HepG2 (cell line): ENCODE measurements around the gene LRSAM1. TPM values are rescaled to one million over a fixed set of nuclear protein-coding genes. Genes with fewer than 3 reads are reported as not detected.

Experiments
- ATAD3A ChIP-seq: sonication (generic); formaldehyde crosslinking; IDR thresholded peaks from 2 replicates; pipeline ENCODE4 v1.4.0; 2020; ENCODE audit warnings: missing genetic modification reagents
- MLXIP ChIP-seq: sonication (generic); formaldehyde crosslinking; IDR thresholded peaks from 2 replicates; pipeline ENCODE4 v1.9.0; 2021; ENCODE audit warnings: missing genetic modification reagents, borderline replicate concordance
- RBM22 ChIP-seq: fragments of 200-400 bp; formaldehyde crosslinking; optimal IDR thresholded peaks from 2 replicates; pipeline ENCODE3; 2017; ENCODE audit warnings: mild to moderate bottlenecking, low read length, moderate library complexity
- REST ChIP-seq, 2 experiments: IDR thresholded peaks; 2 replicates each; pipeline ENCODE4 v1.6.1; 2011 to 2012; ENCODE audit warnings: low read length in 2 of 2, borderline replicate concordance in 1 of 2, low read depth in 1 of 2, mild to moderate bottlenecking in 1 of 2, moderate library complexity in 1 of 2
- RXRB ChIP-seq: IDR thresholded peaks from 2 replicates; pipeline ENCODE4 v1.6.1; 2016; ENCODE audit warnings: borderline replicate concordance, missing genetic modification reagents, missing compliant biosample characterization
- SIX1 ChIP-seq: sonication (generic); formaldehyde crosslinking; IDR thresholded peaks from 2 replicates; pipeline ENCODE4 v1.4.0; 2020; ENCODE audit warnings: missing genetic modification reagents, borderline replicate concordance
- ZKSCAN5 ChIP-seq: sonication (generic); formaldehyde crosslinking; IDR thresholded peaks from 2 replicates; pipeline ENCODE4 v1.5.1; 2020; ENCODE audit warnings: mild to moderate bottlenecking, missing genetic modification reagents
- ZNF282 ChIP-seq: fragments of 450-650 bp; IDR thresholded peaks from 2 replicates; pipeline ENCODE4 v1.6.1; 2018; ENCODE audit not compliant: partially characterized antibody
- ZNF512 ChIP-seq: sonication (generic); formaldehyde crosslinking; IDR thresholded peaks from 2 replicates; pipeline ENCODE4 v1.4.0; 2020; ENCODE audit warnings: mild to moderate bottlenecking, missing genetic modification reagents
- ZNF720 ChIP-seq: sonication (generic); formaldehyde crosslinking; IDR thresholded peaks from 2 replicates; pipeline ENCODE4 v1.4.0; 2020; ENCODE audit warnings: missing genetic modification reagents
- ZNF839 ChIP-seq: sonication (generic); formaldehyde crosslinking; IDR thresholded peaks from 2 replicates; pipeline ENCODE4 v1.4.0; 2020; ENCODE audit warnings: missing genetic modification reagents, mild to moderate bottlenecking, borderline replicate concordance
- polyA plus RNA-seq, 8 experiments: library from polyadenylated mRNA; depleted of rRNA in 3 of 8; stranded (reverse) in 7 of 8; unstranded in 1 of 8; fragments of >200 nt; fragmentation: Illumina TruSeq in 4 of 8; extraction: Trizol in 4 of 8; gene quantifications; 2 replicates each; pipeline versions ENCODE4 v1.2.1 to v1.2.3, GENCODE V29; 2011 to 2016; ENCODE audit warnings: low read depth in 4 of 8, missing spikeins in 1 of 8, mixed read lengths in 1 of 8; ENCODE audit not compliant: insufficient read depth in 1 of 8
- total RNA-seq, 5 experiments: library from RNA; depleted of rRNA; stranded (reverse); fragments of >200 nt; fragmentation: Illumina TruSeq; extraction: Trizol; gene quantifications; 2 replicates each; pipeline ENCODE4 v1.2.3, GENCODE V29; 2016; ENCODE audit warnings: low read depth in 1 of 5
- TF ChIP-seq, protein P1 (sequence below): sonication (generic); formaldehyde crosslinking; IDR thresholded peaks from 2 replicates; pipeline ENCODE4 v1.4.0; 2020; ENCODE audit warnings: missing genetic modification reagents
- TF ChIP-seq, protein P2 (sequence below): sonication (generic); formaldehyde crosslinking; IDR thresholded peaks from 2 replicates; pipeline ENCODE4 v1.8.0; 2022; ENCODE audit warnings: missing genetic modification reagents, mild to moderate bottlenecking, borderline replicate concordance
- TF ChIP-seq, protein P3 (sequence below), 2 experiments: sonication (generic) in 1 of 2; formaldehyde crosslinking in 1 of 2; IDR thresholded peaks; 2 replicates each; pipeline versions ENCODE4 v1.4.0 to v1.6.1; 2018 to 2020; ENCODE audit warnings: missing genetic modification reagents in 2 of 2, borderline replicate concordance in 1 of 2, low read depth in 1 of 2, mild to moderate bottlenecking in 1 of 2, missing biosample characterization in 1 of 2

The LRSAM1 gene
- total and polyA plus RNA-seq, 2 of the 13 experiments (the other 11 are each of a cell fraction or from before 2014, with no cell fraction given) = 8.7 to 10.2 TPM

GRCh38 chr9:127423934-127424675, 27.2 kb upstream of the LRSAM1 start, which contains the start of gene ZNF79 (continued):
- no peak for TF ChIP-seq ZNF512 (CRISPR knock-in tag)
- no peak for TF ChIP-seq ZNF282
- TF ChIP-seq ATAD3A (CRISPR knock-in tag) = no peak
- TF ChIP-seq SIX1 = 0 out of 2 replicates have a peak, but pooled peaks have one; percentile 2
- no peak for TF ChIP-seq RXRB (CRISPR knock-in tag)
- TF ChIP-seq MLXIP (CRISPR knock-in tag) = no peak
- TF ChIP-seq ZNF720 (CRISPR knock-in tag) = no peak
- TF ChIP-seq RBM22 = no peak
- no peak for TF ChIP-seq ZNF839 (CRISPR knock-in tag)
- TF ChIP-seq, protein P1, sequence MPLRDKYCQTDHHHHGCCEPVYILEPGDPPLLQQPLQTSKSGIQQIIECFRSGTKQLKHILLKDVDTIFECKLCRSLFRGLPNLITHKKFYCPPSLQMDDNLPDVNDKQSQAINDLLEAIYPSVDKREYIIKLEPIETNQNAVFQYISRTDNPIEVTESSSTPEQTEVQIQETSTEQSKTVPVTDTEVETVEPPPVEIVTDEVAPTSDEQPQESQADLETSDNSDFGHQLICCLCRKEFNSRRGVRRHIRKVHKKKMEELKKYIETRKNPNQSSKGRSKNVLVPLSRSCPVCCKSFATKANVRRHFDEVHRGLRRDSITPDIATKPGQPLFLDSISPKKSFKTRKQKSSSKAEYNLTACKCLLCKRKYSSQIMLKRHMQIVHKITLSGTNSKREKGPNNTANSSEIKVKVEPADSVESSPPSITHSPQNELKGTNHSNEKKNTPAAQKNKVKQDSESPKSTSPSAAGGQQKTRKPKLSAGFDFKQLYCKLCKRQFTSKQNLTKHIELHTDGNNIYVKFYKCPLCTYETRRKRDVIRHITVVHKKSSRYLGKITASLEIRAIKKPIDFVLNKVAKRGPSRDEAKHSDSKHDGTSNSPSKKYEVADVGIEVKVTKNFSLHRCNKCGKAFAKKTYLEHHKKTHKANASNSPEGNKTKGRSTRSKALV = no peak
- peak in 1 of 2 experiments; percentile 83 for TF ChIP-seq REST (IDR thresholded peaks at IDR 0.05; ENCODE audit: borderline replicate concordance in 1 of 2, low read depth in 1 of 2, low read length in 2 of 2)
- TF ChIP-seq ZKSCAN5 (CRISPR knock-in tag) = no peak
- TF ChIP-seq, protein P2, sequence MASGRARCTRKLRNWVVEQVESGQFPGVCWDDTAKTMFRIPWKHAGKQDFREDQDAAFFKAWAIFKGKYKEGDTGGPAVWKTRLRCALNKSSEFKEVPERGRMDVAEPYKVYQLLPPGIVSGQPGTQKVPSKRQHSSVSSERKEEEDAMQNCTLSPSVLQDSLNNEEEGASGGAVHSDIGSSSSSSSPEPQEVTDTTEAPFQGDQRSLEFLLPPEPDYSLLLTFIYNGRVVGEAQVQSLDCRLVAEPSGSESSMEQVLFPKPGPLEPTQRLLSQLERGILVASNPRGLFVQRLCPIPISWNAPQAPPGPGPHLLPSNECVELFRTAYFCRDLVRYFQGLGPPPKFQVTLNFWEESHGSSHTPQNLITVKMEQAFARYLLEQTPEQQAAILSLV (CRISPR knock-in tag) = no peak
- TF ChIP-seq, protein P3, sequence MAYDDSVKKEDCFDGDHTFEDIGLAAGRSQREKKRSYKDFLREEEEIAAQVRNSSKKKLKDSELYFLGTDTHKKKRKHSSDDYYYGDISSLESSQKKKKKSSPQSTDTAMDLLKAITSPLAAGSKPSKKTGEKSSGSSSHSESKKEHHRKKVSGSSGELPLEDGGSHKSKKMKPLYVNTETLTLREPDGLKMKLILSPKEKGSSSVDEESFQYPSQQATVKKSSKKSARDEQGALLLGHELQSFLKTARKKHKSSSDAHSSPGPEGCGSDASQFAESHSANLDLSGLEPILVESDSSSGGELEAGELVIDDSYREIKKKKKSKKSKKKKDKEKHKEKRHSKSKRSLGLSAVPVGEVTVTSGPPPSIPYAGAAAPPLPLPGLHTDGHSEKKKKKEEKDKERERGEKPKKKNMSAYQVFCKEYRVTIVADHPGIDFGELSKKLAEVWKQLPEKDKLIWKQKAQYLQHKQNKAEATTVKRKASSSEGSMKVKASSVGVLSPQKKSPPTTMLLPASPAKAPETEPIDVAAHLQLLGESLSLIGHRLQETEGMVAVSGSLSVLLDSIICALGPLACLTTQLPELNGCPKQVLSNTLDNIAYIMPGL (CRISPR knock-in tag; IDR thresholded peaks at IDR 0.05; ENCODE audit: borderline replicate concordance in 1 of 2, low read depth in 1 of 2) = peak; percentile 28 to 65; a peak in 3 of 4 replicates
